GM12878 (cell line): ENCODE measurements around the gene CCNJL. TPM values are rescaled to one million over a fixed set of nuclear protein-coding genes. Genes with fewer than 3 reads are reported as not detected.

ENCODE experiments used
- ATAC-seq: fragments of 200-7000 bp; cut with Tn5 transposase; 3 replicates; pipeline ENCODE4 v1.9.1; 2020; ENCODE audit warnings: mild to moderate bottlenecking, moderate library complexity
- BruUV-seq: library from RNA; stranded (reverse); fragments of 400-500 nt; replicated peaks from 2 replicates; lab custom pipeline; 2021; lab: Mats Ljungman, UMichigan
- CTCF ChIA-PET: fragments of 300-600 bp; sonication (Branson Sonifier 250); formaldehyde crosslinking; extraction: SDS; loops from one replicate; lab custom pipeline; 2021; ENCODE audit warnings: inconsistent platforms; lab: Yijun Ruan, JAX
- POLR2A ChIA-PET: fragments of 350-600 bp; formaldehyde crosslinking; extraction: SDS; loops from one replicate; lab custom pipeline; 2021; ENCODE audit warnings: inconsistent platforms; lab: Charles Lee
- RAD21 ChIA-PET: fragments of 300-600 bp; sonication (Branson Sonifier 250); formaldehyde crosslinking; loops from one replicate; lab custom pipeline; 2023; ENCODE audit warnings: antibody characterized with exemption; ENCODE audit not compliant: unreplicated experiment; lab: Charles Lee
- SMC1A ChIA-PET: fragments of 300-600 bp; sonication (Branson Sonifier 250); formaldehyde crosslinking; loops from one replicate; lab custom pipeline; 2023; ENCODE audit not compliant: unreplicated experiment, uncharacterized antibody; lab: Charles Lee
- DNase-seq: peaks from one replicate; pipeline ENCODE4 v3.0.0-alpha.2; 2011; ENCODE audit warnings: low read depth, low spot score
- FAIRE-seq: peaks from 3 replicates; lab custom pipeline; 2011; peaks lifted over from hg19 to GRCh38; lab: Jason Lieb, UNC
- H2AFZ ChIP-seq: 2 replicates; pipeline ENCODE4 v1.6.0; 2011; ENCODE audit warnings: low read depth, low read length, control low read depth; ENCODE audit not compliant: control insufficient read depth
- H3K27ac ChIP-seq: 2 replicates; pipeline ENCODE4 v1.5.1; 2011; ENCODE audit warnings: control low read depth; ENCODE audit not compliant: control insufficient read depth, insufficient read depth
- H3K27me3 ChIP-seq, 2 experiments: replicated peaks in 1 of 2; 2 replicates each; pipeline versions ENCODE4 v1.6.0 to v1.6.1; 2011; ENCODE audit warnings: low read length in 1 of 2; ENCODE audit not compliant: control insufficient read depth in 2 of 2, insufficient read depth in 2 of 2
- H3K36me3 ChIP-seq, 2 experiments: 2 replicates each; pipeline ENCODE4 v1.5.1; 2011; ENCODE audit warnings: low read length in 1 of 2; ENCODE audit not compliant: control insufficient read depth in 2 of 2, insufficient read depth in 2 of 2
- H3K4me1 ChIP-seq: 2 replicates; pipeline ENCODE4 v1.6.1; 2011; ENCODE audit warnings: mild to moderate bottlenecking, low read length, moderate library complexity, mixed read lengths; ENCODE audit not compliant: control insufficient read depth, insufficient read depth
- H3K4me2 ChIP-seq: 2 replicates; pipeline ENCODE4 v1.6.0; 2011; ENCODE audit warnings: control low read depth; ENCODE audit not compliant: control insufficient read depth, insufficient read depth
- H3K4me3 ChIP-seq: fragments of 200-600 bp; sonication (generic); 2 replicates; pipeline ENCODE4 v1.5.1; 2016
- H3K79me2 ChIP-seq: 2 replicates; pipeline ENCODE4 v1.6.0; 2011; ENCODE audit warnings: low read length; ENCODE audit not compliant: control insufficient read depth, insufficient read depth
- H3K9ac ChIP-seq: 2 replicates; pipeline ENCODE4 v1.8.0; 2011; ENCODE audit warnings: low read length, control low read depth, mixed read lengths; ENCODE audit not compliant: control insufficient read depth, insufficient read depth
- H3K9me3 ChIP-seq: replicated peaks from 3 replicates; pipeline ENCODE4 v1.5.1; 2011; ENCODE audit warnings: mild to moderate bottlenecking, low read length; ENCODE audit not compliant: control insufficient read depth, insufficient read depth
- H4K20me1 ChIP-seq: 2 replicates; pipeline ENCODE4 v1.6.0; 2011; ENCODE audit not compliant: control insufficient read depth, insufficient read depth
- IRF4 ChIP-seq: IDR thresholded peaks from 2 replicates; pipeline ENCODE4 v1.6.1; 2011; ENCODE audit warnings: low read depth, low read length
- LARP7 ChIP-seq: fragments of 450-650 bp; IDR thresholded peaks from 2 replicates; pipeline ENCODE4 v1.6.1; 2017; ENCODE audit warnings: mild to moderate bottlenecking
- RBBP5 ChIP-seq: fragments of 200-600 bp; sonication (generic); conservative IDR thresholded peaks from 2 replicates; pipeline ENCODE4 v1.6.1; 2016
- SMAD1 ChIP-seq: fragments of 450-650 bp; IDR thresholded peaks from 2 replicates; pipeline ENCODE4 v1.6.1; 2018; ENCODE audit warnings: mild to moderate bottlenecking, low read depth; ENCODE audit not compliant: partially characterized antibody
- WGBS: methylation state at CpG from one replicate; pipeline ENCODE4 v1.1.6; 2016; ENCODE audit warnings: low lambda C conversion rate; ENCODE audit not compliant: insufficient replicate concordance, insufficient coverage; ENCODE audit errors: missing lambda C conversion rate; 5-methylcytosine and 5-hydroxymethylcytosine counted together
- in situ Hi-C: fragments of 300-500 bp; cut with MboI; formaldehyde crosslinking; loops from 9 replicates; pipeline ENCODE4 v1.14.3; 2018; ENCODE audit warnings: mixed read lengths
- intact Hi-C: fragments of 100-400 bp; cut with micrococcal nuclease; formaldehyde crosslinking; loops from one replicate; pipeline ENCODE4 v1.14.2; 2022; ENCODE audit not compliant: unreplicated experiment
- polyA plus RNA-seq, 11 experiments: library from polyadenylated mRNA; depleted of rRNA in 4 of 11; unstranded in 6 of 11; stranded (reverse) in 5 of 11; fragments of >200 nt; fragmentation: Nextera tagmentation in 4 of 11; fragmentation: Illumina TruSeq in 1 of 11; extraction: Ambion mirVana in 4 of 11; extraction: Trizol in 1 of 11; gene quantifications; 1 replicate in 1 of 11; 2 replicates in 10 of 11; pipeline versions ENCODE4 v1.2.1 to v1.2.3, GENCODE V29; 2011 to 2016; ENCODE audit warnings: inconsistent platforms in 2 of 11, missing spikeins in 2 of 11, low read depth in 1 of 11
- total RNA-seq, 4 experiments: library from RNA; depleted of rRNA in 3 of 4; stranded (reverse); fragments of >200 nt in 3 of 4; fragmentation: Illumina TruSeq in 1 of 4; extraction: Trizol in 1 of 4; gene quantifications; 2 replicates each; pipeline versions ENCODE4 v1.2.1 to v1.2.3, GENCODE V29; 2013 to 2021
- TF ChIP-seq, protein P1 (sequence below): fragments of 450-650 bp; IDR thresholded peaks from 2 replicates; pipeline ENCODE4 v1.6.1; 2016; ENCODE audit warnings: mild to moderate bottlenecking

Gene CCNJL
- total and polyA plus RNA-seq, 10 of the 15 experiments (the other 5 are each of a cell fraction or from before 2014, with no cell fraction given): 0.09 to 0.20 (median 0.10) TPM; not detected in 7

DNA sequence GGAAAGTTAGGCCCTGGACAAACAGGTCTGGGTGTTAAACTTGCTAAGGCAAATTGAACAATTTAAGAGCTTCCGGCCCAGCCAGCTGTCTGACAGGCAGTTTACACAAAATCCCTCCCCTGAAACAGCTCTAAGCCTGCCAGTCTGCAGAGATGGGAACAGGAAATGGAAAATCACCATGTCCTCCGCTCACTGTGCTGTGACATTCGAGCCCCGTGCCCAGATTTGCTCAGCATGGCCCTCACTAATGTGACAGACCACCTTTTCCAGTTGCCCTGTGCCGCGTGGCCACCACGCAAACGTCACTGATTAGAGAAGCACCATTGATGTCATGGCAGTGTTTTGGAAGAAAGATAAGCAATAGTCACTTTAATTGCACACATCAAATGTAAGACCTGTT is 41.0 kb downstream of the CCNJL start:
- ChIA-PET SMC1A (interaction anchor here (0.5 to 1.6 kb wide), 3 partner anchors 12 to 460 kb away, joined by 3 to 5 read pairs (median 4); no protein-coding TSS in a partner anchor), POLR2A (no interaction called here), CTCF (interaction anchor here (0.6 to 1.5 kb wide), 3 partner anchors 9 to 78 kb away, joined by 3 to 4 read pairs (median 3); no protein-coding TSS in a partner anchor), RAD21 (interaction anchor here (1.0 to 2.1 kb wide), 2 partner anchors 11 to 40 kb away, joined by 3 to 5 read pairs; no protein-coding TSS in a partner anchor)
- H3K4me1 ChIP-seq: peaks cover 11% of the 10 kb centered on the region
- intact Hi-C loops: no loop called here
- in situ Hi-C loops: no loop called here
- H3K9ac ChIP-seq: no peak overlapping the region
- no peak overlapping the region; the same call in 1 of the 2 replicates for H3K4me3 ChIP-seq
- H3K27me3 ChIP-seq: no peaks in the 10 kb centered on the region
- H4K20me1 ChIP-seq: no peaks in the 10 kb centered on the region
- TF ChIP-seq IRF4 (no peak), LARP7 (no peak)
- TF ChIP-seq, protein P1, sequence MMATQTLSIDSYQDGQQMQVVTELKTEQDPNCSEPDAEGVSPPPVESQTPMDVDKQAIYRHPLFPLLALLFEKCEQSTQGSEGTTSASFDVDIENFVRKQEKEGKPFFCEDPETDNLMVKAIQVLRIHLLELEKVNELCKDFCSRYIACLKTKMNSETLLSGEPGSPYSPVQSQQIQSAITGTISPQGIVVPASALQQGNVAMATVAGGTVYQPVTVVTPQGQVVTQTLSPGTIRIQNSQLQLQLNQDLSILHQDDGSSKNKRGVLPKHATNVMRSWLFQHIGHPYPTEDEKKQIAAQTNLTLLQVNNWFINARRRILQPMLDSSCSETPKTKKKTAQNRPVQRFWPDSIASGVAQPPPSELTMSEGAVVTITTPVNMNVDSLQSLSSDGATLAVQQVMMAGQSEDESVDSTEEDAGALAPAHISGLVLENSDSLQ: peak; percentile 9; the same call in 1 of the 2 replicates
- H3K9me3 ChIP-seq: no peaks in the 10 kb centered on the region
- no peak overlapping the region for H3K27ac ChIP-seq
- BruUV-seq: no TSS peak
- ATAC-seq: no peak
- DNase-seq: no peak
- no peaks in the 10 kb centered on the region for H3K36me3 ChIP-seq
- FAIRE-seq: no peak
- 56% methylated on average over 8 of the region's 8 CpGs for WGBS
- no peaks in the 10 kb centered on the region for H3K79me2 ChIP-seq
- no peak overlapping the region for H3K4me2 ChIP-seq
- H2AFZ ChIP-seq: peak overlapping the region; percentile 79

DNA sequence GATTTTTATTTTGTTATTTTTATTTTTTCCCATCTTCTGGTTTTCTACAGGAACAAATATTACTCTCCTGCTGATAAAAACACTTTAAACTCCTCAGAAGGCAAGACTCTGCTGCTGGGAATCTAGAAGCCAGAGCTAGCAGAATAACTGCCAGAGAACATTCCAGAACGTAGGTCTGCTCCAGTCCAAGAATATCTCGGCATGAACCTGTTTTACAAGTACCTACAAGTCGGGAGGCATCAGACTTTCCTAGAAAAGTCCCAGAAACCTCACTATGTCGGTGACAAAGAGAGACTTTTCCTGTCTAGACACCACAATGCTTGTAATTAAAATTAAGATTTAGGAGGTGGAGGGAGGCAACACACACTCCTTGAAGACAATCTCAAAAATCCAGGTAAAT is 41.7 kb downstream of the CCNJL start:
- Histone ChIP-seq H3K79me2 (no peaks in the 10 kb centered on the region), H3K27me3 (no peaks in the 10 kb centered on the region), H3K4me1 (peaks cover 11% of the 10 kb centered on the region), H3K4me3 (no peak overlapping the region), H3K9ac (no peak overlapping the region), H3K4me2 (no peak overlapping the region), H3K36me3 (no peaks in the 10 kb centered on the region), H2AFZ (no peak overlapping the region), H3K27ac (no peak overlapping the region), H4K20me1 (no peaks in the 10 kb centered on the region), H3K9me3 (no peaks in the 10 kb centered on the region)
- RAD21 ChIA-PET: interaction anchor here (2.1 kb wide), 1 partner anchor 39 kb away, joined by 5 read pairs; no protein-coding TSS in a partner anchor
- intact Hi-C loops: no loop called here
- ATAC-seq: no peak
- POLR2A ChIA-PET: no interaction called here
- no peak for FAIRE-seq
- 13% methylated on average over 4 of the region's 4 CpGs for WGBS
- SMC1A ChIA-PET: interaction anchor here (0.5 kb wide), 1 partner anchor 460 kb away, joined by 3 read pairs; no protein-coding TSS in a partner anchor
- TF ChIP-seq RBBP5: no peak
- no peak for TF ChIP-seq SMAD1
- CTCF ChIA-PET: no interaction called here
- DNase-seq: no peak
- in situ Hi-C loops: no loop called here
- BruUV-seq: no TSS peak
